ENCODE data around the gene PARP1. TPM values are rescaled to one million over a fixed set of nuclear protein-coding genes. Genes with fewer than 3 reads are reported as not detected.

Gene PARP1
- total RNA-seq, 1 donor from 2014 or later: 220 TPM

GRCh38 chr1:226376300-226376699, 31.6 kb downstream of the PARP1 start:
- Mint-ChIP-seq H3K9me3 (no peaks in the 10 kb centered on the region), H3K36me3 (ENCODE audit: low read depth) (peaks cover 64% of the 10 kb centered on the region), H3K27me3 (ENCODE audit: insufficient read depth) (no peaks in the 10 kb centered on the region), H3K4me3 (no peak overlapping the region), H3K27ac (no peak overlapping the region), H3K4me1 (ENCODE audit: low read depth) (peaks cover 19% of the 10 kb centered on the region)
- intact Hi-C loops (cut with micrococcal nuclease): no loop called here
- DNase-seq (ENCODE audit: low spot score): no peak

- no peaks in the 10 kb centered on the region for H3K9me3 Mint-ChIP-seq
- H3K27ac Mint-ChIP-seq: no peak overlapping the region
- no peaks in the 10 kb centered on the region for H3K27me3 Mint-ChIP-seq (ENCODE audit: insufficient read depth)
- H3K4me1 Mint-ChIP-seq (ENCODE audit: low read depth): peaks cover 3% of the 10 kb centered on the region
- H3K4me3 Mint-ChIP-seq: no peak overlapping the region
- H3K36me3 Mint-ChIP-seq (ENCODE audit: low read depth): peaks cover 50% of the 10 kb centered on the region
- DNase-seq (ENCODE audit: low spot score): no peak
- intact Hi-C loops (cut with micrococcal nuclease): no loop called here
Measured at GRCh38 chr1:226373376-226373775, 34.5 kb downstream of the PARP1 start.

GRCh38 chr1:226372885-226373284, 35.0 kb downstream of the PARP1 start:
- Mint-ChIP-seq H3K27ac (no peak overlapping the region), H3K4me3 (no peak overlapping the region), H3K27me3 (ENCODE audit: insufficient read depth) (no peaks in the 10 kb centered on the region), H3K36me3 (ENCODE audit: low read depth) (peaks cover 49% of the 10 kb centered on the region), H3K9me3 (no peaks in the 10 kb centered on the region), H3K4me1 (ENCODE audit: low read depth) (peaks cover 3% of the 10 kb centered on the region)
- intact Hi-C loops (cut with micrococcal nuclease): no loop called here
- DNase-seq (ENCODE audit: low spot score): no peak

GRCh38 chr1:226371866-226372490, 35.9 kb downstream of the PARP1 start:
- peaks cover 3% of the 10 kb centered on the region for H3K4me1 Mint-ChIP-seq (ENCODE audit: low read depth)
- H3K27ac Mint-ChIP-seq: no peak overlapping the region
- H3K36me3 Mint-ChIP-seq (ENCODE audit: low read depth): peaks cover 48% of the 10 kb centered on the region
- H3K27me3 Mint-ChIP-seq (ENCODE audit: insufficient read depth): no peaks in the 10 kb centered on the region
- H3K4me3 Mint-ChIP-seq: no peak overlapping the region
- no peak for DNase-seq (ENCODE audit: low spot score)
- intact Hi-C loops (cut with micrococcal nuclease): no loop called here
- H3K9me3 Mint-ChIP-seq: no peaks in the 10 kb centered on the region

GRCh38 chr1:226371027-226371694, 36.7 kb downstream of the PARP1 start:
- intact Hi-C loops (cut with micrococcal nuclease): no loop called here
- Mint-ChIP-seq H3K36me3 (ENCODE audit: low read depth) (peaks cover 40% of the 10 kb centered on the region), H3K27ac (no peak overlapping the region), H3K4me1 (ENCODE audit: low read depth) (peaks cover 3% of the 10 kb centered on the region), H3K4me3 (no peak overlapping the region), H3K9me3 (no peaks in the 10 kb centered on the region), H3K27me3 (ENCODE audit: insufficient read depth) (no peaks in the 10 kb centered on the region)
- DNase-seq (ENCODE audit: low spot score): no peak

- no peak overlapping the region for H3K27ac Mint-ChIP-seq
- no peaks in the 10 kb centered on the region for H3K9me3 Mint-ChIP-seq
- no peak for DNase-seq (ENCODE audit: low spot score)
- peaks cover 40% of the 10 kb centered on the region for H3K36me3 Mint-ChIP-seq (ENCODE audit: low read depth)
- peaks cover 3% of the 10 kb centered on the region for H3K4me1 Mint-ChIP-seq (ENCODE audit: low read depth)
- no peak overlapping the region for H3K4me3 Mint-ChIP-seq
- H3K27me3 Mint-ChIP-seq (ENCODE audit: insufficient read depth): no peaks in the 10 kb centered on the region
- intact Hi-C loops (cut with micrococcal nuclease): no loop called here
Measured at GRCh38 chr1:226370144-226370923, 37.6 kb downstream of the PARP1 start.

- Mint-ChIP-seq H3K4me1 (ENCODE audit: low read depth) (peaks cover 3% of the 10 kb centered on the region), H3K4me3 (no peak overlapping the region), H3K9me3 (no peaks in the 10 kb centered on the region), H3K27ac (no peak overlapping the region), H3K36me3 (ENCODE audit: low read depth) (peaks cover 37% of the 10 kb centered on the region), H3K27me3 (ENCODE audit: insufficient read depth) (no peaks in the 10 kb centered on the region)
- DNase-seq (ENCODE audit: low spot score): no peak
- intact Hi-C loops (cut with micrococcal nuclease): no loop called here
Measured at GRCh38 chr1:226369110-226369509, 38.8 kb downstream of the PARP1 start.

GRCh38 chr1:226366290-226366689, 41.6 kb downstream of the PARP1 start:
- no peak overlapping the region for H3K27ac Mint-ChIP-seq
- no peaks in the 10 kb centered on the region for H3K9me3 Mint-ChIP-seq
- H3K27me3 Mint-ChIP-seq (ENCODE audit: insufficient read depth): no peaks in the 10 kb centered on the region
- H3K4me3 Mint-ChIP-seq: no peak overlapping the region
- intact Hi-C loops (cut with micrococcal nuclease): no loop called here
- peaks cover 47% of the 10 kb centered on the region for H3K36me3 Mint-ChIP-seq (ENCODE audit: low read depth)
- no peaks in the 10 kb centered on the region for H3K4me1 Mint-ChIP-seq (ENCODE audit: low read depth)
- DNase-seq (ENCODE audit: low spot score): no peak

GRCh38 chr1:226365831-226366231, 42.1 kb downstream of the PARP1 start:
- H3K27ac Mint-ChIP-seq: no peak overlapping the region
- H3K4me1 Mint-ChIP-seq (ENCODE audit: low read depth): no peaks in the 10 kb centered on the region
- no peaks in the 10 kb centered on the region for H3K27me3 Mint-ChIP-seq (ENCODE audit: insufficient read depth)
- peaks cover 45% of the 10 kb centered on the region for H3K36me3 Mint-ChIP-seq (ENCODE audit: low read depth)
- no peaks in the 10 kb centered on the region for H3K9me3 Mint-ChIP-seq
- intact Hi-C loops (cut with micrococcal nuclease): no loop called here
- DNase-seq (ENCODE audit: low spot score): no peak
- H3K4me3 Mint-ChIP-seq: no peak overlapping the region

- intact Hi-C loops (cut with micrococcal nuclease): no loop called here
- no peaks in the 10 kb centered on the region for H3K9me3 Mint-ChIP-seq
- H3K27me3 Mint-ChIP-seq (ENCODE audit: insufficient read depth): no peaks in the 10 kb centered on the region
- H3K27ac Mint-ChIP-seq: no peak overlapping the region
- no peaks in the 10 kb centered on the region for H3K4me1 Mint-ChIP-seq (ENCODE audit: low read depth)
- no peak for DNase-seq (ENCODE audit: low spot score)
- H3K4me3 Mint-ChIP-seq: no peak overlapping the region
- peaks cover 50% of the 10 kb centered on the region for H3K36me3 Mint-ChIP-seq (ENCODE audit: low read depth)
Measured at GRCh38 chr1:226364901-226365565, 42.9 kb downstream of the PARP1 start.

- Mint-ChIP-seq H3K4me1 (ENCODE audit: low read depth) (no peaks in the 10 kb centered on the region), H3K27ac (no peak overlapping the region), H3K9me3 (no peaks in the 10 kb centered on the region), H3K36me3 (ENCODE audit: low read depth) (peaks cover 51% of the 10 kb centered on the region), H3K27me3 (ENCODE audit: insufficient read depth) (no peaks in the 10 kb centered on the region), H3K4me3 (no peak overlapping the region)
- intact Hi-C loops (cut with micrococcal nuclease): no loop called here
- no peak for DNase-seq (ENCODE audit: low spot score)
Measured at GRCh38 chr1:226364514-226364899, 43.4 kb downstream of the PARP1 start.

- no peak overlapping the region for H3K4me3 Mint-ChIP-seq
- no peaks in the 10 kb centered on the region for H3K4me1 Mint-ChIP-seq (ENCODE audit: low read depth)
- no peaks in the 10 kb centered on the region for H3K27me3 Mint-ChIP-seq (ENCODE audit: insufficient read depth)
- H3K9me3 Mint-ChIP-seq: no peaks in the 10 kb centered on the region
- peaks cover 57% of the 10 kb centered on the region for H3K36me3 Mint-ChIP-seq (ENCODE audit: low read depth)
- no peak overlapping the region for H3K27ac Mint-ChIP-seq
- no peak for DNase-seq (ENCODE audit: low spot score)
- intact Hi-C loops (cut with micrococcal nuclease): no loop called here
Measured at GRCh38 chr1:226363801-226364513, 43.9 kb downstream of the PARP1 start.

All from activated T-helper 1 cell treated with anti-CD3 and anti-CD28 coated beads, Interleukin-12 subunit alpha, Interleukin-12 subunit beta, Interleukin-2, Interleukin-4 antibody, amounts not matched to agents 30 ng/mL and 10 ng/mL and 1 ng/mL, durations not matched to agents 14 hours and 24 hours and 36 hours (primary cell).